ENCODE data around the gene HDAC9. TPM values are rescaled to one million over a fixed set of nuclear protein-coding genes. Genes with fewer than 3 reads are reported as not detected.

The HDAC9 gene
- total and polyA plus RNA-seq, 12 donors: 2.6 to 23.1 (median 7.5) TPM

GRCh38 chr7:18756378-18757050 is 261.0 kb downstream of the HDAC9 start:
- Histone ChIP-seq H3K9me3 (replicated peaks in 1 of 3) (no peaks in the 10 kb centered on the region), H3K4me3 (no peak overlapping the region), H3K27me3 (no peaks in the 10 kb centered on the region), H3K4me1 (replicated peaks in 1 of 2) (no peaks in the 10 kb centered on the region), H3K27ac (no peak overlapping the region), H3K36me3 (replicated peaks in 1 of 2) (no peaks in the 10 kb centered on the region)
- intact Hi-C loops (cut with DNase I): no loop called here
- WGBS, 4 donors: 84 to 91% (median 86%) methylated on average over 6 of the region's 6 CpGs
- TF ChIP-seq POLR2A (IDR thresholded peaks at IDR 0.05): no peak
- TF ChIP-seq CTCF (IDR thresholded peaks at IDR 0.05): no peak
- no peak for DNase-seq

GRCh38 chr7:18760046-18760445 is 264.5 kb downstream of the HDAC9 start:
- Histone ChIP-seq H3K36me3 (replicated peaks in 1 of 2) (no peaks in the 10 kb centered on the region), H3K9me3 (replicated peaks in 1 of 3) (peaks cover 0 to 10% (median 0%) of the 10 kb centered on the region in 3 donors), H3K27me3 (no peaks in the 10 kb centered on the region), H3K4me1 (replicated peaks in 1 of 2) (no peaks in the 10 kb centered on the region), H3K27ac (no peak overlapping the region), H3K4me3 (no peak overlapping the region)
- TF ChIP-seq CTCF (IDR thresholded peaks at IDR 0.05): no peak
- TF ChIP-seq POLR2A (IDR thresholded peaks at IDR 0.05): no peak
- WGBS, 4 donors: 78 to 90% (median 82%) methylated on average over 5 of the region's 5 CpGs
- intact Hi-C loops (cut with DNase I): no loop called here
- DNase-seq: no peak

GRCh38 chr7:18760631-18761445 is 265.3 kb downstream of the HDAC9 start:
- Histone ChIP-seq H3K27me3 (no peaks in the 10 kb centered on the region), H3K27ac (no peak overlapping the region), H3K4me3 (no peak overlapping the region), H3K9me3 (replicated peaks in 1 of 3) (peaks cover 0 to 10% (median 0%) of the 10 kb centered on the region in 3 donors), H3K4me1 (replicated peaks in 1 of 2) (no peaks in the 10 kb centered on the region), H3K36me3 (replicated peaks in 1 of 2) (no peaks in the 10 kb centered on the region)
- intact Hi-C loops (cut with DNase I): no loop called here
- DNase-seq: no peak
- WGBS, 4 donors: 72 to 84% (median 76%) methylated on average over 7 of the region's 7 CpGs
- no peak for TF ChIP-seq CTCF (IDR thresholded peaks at IDR 0.05)
- TF ChIP-seq POLR2A (IDR thresholded peaks at IDR 0.05): no peak

GRCh38 chr7:18762189-18762588 is 266.6 kb downstream of the HDAC9 start:
- WGBS, 4 donors: 7 to 42% (median 28%) methylated on average over 3 of the region's 3 CpGs
- no peak overlapping the region for H3K27ac ChIP-seq
- H3K4me3 ChIP-seq: no peak overlapping the region
- TF ChIP-seq CTCF (IDR thresholded peaks at IDR 0.05) (no peak), POLR2A (IDR thresholded peaks at IDR 0.05) (no peak)
- intact Hi-C loops (cut with DNase I): no loop called here
- H3K4me1 ChIP-seq (replicated peaks in 1 of 2): no peaks in the 10 kb centered on the region
- DNase-seq: peak in 1 of 7 donors; percentile 14
- peaks cover 0 to 10% (median 0%) of the 10 kb centered on the region in 3 donors for H3K9me3 ChIP-seq (replicated peaks in 1 of 3)
- H3K36me3 ChIP-seq (replicated peaks in 1 of 2): no peaks in the 10 kb centered on the region
- no peaks in the 10 kb centered on the region for H3K27me3 ChIP-seq

Measured in adrenal gland (tissue), 12 donors.